Middle frontal gyrus (tissue), 1 donor: ENCODE measurements around the gene MFN2.
A peak's percentile ranks its signal among the peaks of the same experiment; 100 is the strongest.
"Not testable (repeated sequence)": the region's sequence is repeated elsewhere in the genome, so short reads cannot be mapped to it uniquely, and the experiment has no call there.

Experiments
- DNase-seq: peaks from one replicate; pipeline ENCODE4 v3.0.0-alpha.2; 2015; ENCODE audit warnings: low spot score; ENCODE audit errors: extremely low spot score

MFN2 gene

GRCh38 chr1:11979851-11980675 is at the start of gene MFN2:
MFN2 (plus strand) TSS chr1:11980444; CDS start chr1:11989169, 8,725 bp downstream.
- peak; percentile 91 for DNase-seq

GRCh38 chr1:11930571-11931445 is 49.4 kb upstream of the MFN2 start:
- no peak for DNase-seq

DNA sequence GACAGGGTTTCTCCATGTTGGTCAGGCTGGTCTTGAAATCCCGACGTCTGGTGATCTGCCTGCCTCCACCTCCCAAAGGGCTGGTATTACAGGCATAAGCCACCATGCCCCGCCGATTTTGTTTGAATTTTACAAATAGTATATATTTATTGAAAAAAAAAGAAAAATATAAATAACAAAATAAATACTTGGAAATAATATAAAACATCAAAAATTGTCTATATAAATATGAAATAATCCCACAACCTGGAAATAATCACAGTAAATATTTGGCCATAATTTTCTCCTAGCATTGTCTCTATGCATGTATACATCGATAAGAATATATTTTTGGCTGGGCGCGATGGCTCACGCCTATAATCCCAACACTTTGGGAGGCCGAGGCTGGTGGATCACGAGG is 48.4 kb upstream of the MFN2 start:
- no peak for DNase-seq

DNA sequence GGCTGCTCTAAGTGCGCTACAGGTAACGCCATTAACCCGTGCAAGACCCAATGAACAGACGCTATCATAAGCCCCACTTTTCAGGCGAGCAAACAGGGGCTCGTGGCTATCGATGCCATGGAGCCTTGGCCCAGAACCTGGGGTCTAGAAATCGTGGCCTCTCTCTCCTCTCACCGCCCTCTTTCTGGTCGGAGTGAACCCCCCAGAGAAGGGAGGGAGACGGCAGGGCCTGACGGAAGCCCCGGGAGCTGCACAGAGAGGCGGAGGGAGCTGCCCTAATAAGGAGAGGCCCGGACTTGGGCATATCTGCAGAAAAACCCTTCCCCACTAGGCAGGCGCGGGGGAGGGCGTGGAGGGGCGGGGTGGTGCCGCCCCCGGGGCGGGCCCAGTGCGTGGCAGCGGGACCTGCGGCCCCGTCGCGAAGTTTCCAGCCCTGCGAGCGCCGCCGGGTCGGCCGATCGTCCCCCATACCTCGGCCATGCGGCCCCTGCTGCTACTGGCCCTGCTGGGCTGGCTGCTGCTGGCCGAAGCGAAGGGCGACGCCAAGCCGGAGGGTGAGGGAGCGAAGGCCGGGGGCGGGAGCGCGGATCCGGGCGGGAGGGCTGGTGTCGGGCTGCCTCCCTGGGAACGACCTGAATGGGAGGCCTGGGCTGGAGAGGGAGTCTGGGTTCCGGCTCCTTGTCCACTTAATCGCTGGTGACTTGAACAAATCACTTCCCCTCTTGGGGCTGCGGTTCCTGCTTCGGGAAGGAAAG is 45.8 kb upstream of the MFN2 start, which contains the start of gene PLOD1:
Gene PLOD1 (plus strand): TSS at position 416 of the 755 bp plus-strand sequence. CDS start 63 bp downstream, at position 479.
- peak; percentile 24 for DNase-seq

GRCh38 chr1:11935057-11935412 is 45.2 kb upstream of the MFN2 start:
- no peak for DNase-seq

- DNase-seq: not testable (repeated sequence)
Observed at GRCh38 chr1:11935733-11936132, 44.5 kb upstream of the MFN2 start.

DNA sequence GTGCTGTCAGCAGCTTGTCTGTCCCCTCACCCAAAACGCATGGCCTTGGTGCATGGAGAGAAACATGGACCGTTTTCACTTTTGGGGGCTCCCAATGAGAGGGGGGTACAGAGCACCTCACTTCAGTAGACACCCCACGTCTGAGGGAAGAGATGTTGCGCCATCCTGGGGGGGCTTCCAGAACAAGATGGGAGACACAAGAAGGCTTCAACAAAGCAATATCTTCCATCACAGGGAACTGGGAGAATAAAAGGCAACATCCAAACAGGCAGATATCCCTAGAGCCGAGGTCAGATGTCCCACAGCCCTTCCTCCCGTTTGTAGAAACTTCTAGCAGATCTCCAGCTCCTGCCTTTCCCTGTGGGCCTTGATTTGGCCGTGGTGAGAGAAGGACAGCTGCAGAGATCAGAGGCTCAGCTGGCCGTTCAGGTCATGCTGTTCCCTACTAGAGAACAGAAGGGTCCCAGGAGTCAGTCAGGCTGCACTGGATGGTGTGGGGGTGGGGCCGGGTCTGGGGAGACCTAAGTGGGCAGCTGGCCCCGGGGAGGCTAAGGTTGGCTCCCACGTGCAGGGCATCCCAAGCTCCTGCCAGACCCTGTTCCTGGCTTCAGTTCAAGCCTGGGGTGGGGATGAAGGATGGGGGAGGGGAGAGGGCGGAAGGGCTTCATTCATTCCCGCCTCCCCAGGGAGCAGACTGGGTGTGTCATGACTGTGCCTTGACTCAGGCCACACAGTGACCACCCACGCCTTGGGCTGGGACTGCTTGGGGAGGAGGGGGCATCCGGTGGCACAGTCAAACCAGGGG is 41.3 kb upstream of the MFN2 start:
- DNase-seq: no peak

- DNase-seq: not testable (repeated sequence)
Observed at GRCh38 chr1:11939794-11940193, 40.5 kb upstream of the MFN2 start.

DNA sequence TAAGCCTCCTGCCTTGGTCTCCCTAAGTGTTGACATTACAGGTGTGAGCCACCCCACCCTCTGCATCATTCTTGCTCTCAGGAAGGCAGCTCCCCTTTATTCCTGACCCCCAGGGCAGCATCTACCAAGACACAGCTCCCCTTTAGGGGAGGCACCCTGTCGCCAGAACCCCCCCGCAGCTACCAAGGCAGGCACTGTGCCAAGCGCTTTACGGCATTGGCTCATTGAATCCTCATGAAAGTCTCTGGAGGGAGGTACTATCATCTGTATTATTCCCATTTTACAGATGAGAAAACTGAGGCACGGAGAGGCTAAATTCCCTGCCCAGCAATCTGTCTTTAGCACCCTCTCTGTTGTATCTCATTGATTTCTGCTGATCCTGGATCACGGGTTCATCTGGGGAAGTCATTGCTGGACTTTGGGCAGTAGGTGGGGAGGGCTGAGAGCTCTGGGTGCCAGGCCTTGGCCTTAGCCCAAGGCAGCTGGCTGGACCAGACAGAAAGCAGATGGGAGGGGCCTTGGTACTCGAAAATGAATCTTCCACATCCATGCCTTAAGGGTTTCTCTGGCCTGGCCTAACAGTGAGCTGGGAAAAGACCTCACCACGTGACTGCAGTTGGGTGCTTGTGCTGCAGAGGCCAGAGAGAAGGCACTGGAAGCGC is 39.9 kb upstream of the MFN2 start:
- peak; percentile 42 for DNase-seq

DNA sequence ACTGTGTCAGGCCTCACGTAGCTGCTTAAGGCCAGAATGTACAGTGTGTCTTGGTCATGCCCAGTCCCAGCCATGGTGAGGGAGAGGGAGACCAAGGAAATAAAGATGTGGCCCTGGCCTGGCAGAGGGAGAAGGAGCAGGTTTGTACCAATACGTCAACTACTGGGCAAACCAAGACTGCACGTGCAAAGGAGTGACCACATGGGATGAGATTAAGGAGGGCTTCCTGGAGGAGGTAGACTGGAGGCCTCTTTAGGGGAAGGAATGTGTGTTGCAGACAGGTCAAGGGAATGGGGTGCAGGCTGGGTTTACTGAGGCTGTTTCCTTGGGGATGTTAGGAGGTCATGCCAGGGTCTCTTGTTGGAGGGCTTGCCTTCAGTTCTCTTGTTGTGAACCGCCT is 38.0 kb upstream of the MFN2 start:
- no peak for DNase-seq

- no peak for DNase-seq
Observed at GRCh38 chr1:11943619-11944018, 36.6 kb upstream of the MFN2 start.

GRCh38 chr1:11944358-11944931 is 35.8 kb upstream of the MFN2 start:
- DNase-seq: no peak

DNA sequence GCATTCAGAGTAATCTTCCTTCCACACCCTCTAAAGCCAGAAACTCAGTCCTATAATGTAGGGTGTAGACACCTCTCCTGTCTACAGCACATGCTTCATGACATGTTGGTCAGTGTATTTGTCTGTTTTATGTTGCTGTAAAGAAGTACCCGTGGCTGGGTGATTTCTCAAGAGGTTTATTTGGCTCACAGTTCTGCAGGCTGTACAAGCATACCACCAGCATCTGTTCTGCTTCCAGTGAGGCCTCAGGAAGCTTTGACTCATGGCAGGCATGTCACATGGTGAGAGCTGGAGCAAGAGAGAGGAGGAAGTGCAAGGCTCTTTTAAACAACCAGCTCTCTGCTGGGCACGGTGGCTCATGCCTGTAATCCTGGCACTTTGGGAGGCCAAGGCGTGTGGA is 33.6 kb upstream of the MFN2 start:
- no peak for DNase-seq

DNA sequence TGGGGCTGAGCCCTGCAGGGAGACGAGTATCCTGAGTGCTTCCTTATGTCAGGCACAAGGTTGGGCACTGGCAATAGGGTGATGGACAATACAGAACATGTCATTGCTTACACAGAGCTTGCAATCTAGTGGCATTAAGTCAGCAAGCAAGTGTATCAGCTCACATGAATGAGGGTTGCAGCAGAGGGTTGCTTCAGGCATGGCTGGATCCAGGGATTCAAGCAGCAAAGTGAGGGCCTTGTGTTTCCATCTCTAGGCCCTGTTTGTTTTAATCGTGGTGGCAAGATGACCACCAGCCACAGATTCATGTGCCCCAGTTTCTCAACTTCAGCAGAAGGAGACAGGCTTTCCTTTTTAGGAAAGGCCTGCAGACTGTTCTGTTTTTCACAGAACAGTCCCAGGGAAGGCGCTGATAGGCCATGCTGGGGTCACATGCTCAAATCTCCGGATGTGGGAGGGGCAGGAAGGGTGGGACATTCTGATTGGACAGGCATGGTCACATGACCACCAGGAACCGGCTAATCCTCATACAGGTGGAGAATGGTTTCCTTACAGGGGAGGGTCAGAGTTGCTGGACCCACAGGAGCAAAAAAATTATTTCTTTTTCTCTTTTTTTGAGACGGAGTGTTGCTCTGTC is 31.3 kb upstream of the MFN2 start:
- DNase-seq: no peak

DNA sequence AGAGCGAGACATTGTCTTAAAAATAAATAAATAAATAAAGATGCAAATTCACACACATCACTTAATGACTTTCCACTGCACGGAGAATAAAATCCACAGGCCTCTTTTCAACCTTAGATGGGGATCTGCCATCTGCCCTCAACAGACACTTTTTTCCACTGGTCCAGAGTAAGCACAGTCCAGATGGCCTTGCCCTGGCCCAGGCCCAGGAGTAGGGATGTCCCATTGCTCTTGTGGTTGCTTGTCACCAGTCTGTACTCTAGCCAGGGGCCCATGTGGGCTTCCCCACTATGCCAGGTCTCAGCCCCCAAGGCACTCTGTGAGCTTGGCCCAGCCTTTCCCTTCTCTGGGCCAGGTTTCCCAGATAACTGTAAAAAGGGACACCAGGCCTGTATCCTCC is 28.3 kb upstream of the MFN2 start:
- no peak for DNase-seq

DNA sequence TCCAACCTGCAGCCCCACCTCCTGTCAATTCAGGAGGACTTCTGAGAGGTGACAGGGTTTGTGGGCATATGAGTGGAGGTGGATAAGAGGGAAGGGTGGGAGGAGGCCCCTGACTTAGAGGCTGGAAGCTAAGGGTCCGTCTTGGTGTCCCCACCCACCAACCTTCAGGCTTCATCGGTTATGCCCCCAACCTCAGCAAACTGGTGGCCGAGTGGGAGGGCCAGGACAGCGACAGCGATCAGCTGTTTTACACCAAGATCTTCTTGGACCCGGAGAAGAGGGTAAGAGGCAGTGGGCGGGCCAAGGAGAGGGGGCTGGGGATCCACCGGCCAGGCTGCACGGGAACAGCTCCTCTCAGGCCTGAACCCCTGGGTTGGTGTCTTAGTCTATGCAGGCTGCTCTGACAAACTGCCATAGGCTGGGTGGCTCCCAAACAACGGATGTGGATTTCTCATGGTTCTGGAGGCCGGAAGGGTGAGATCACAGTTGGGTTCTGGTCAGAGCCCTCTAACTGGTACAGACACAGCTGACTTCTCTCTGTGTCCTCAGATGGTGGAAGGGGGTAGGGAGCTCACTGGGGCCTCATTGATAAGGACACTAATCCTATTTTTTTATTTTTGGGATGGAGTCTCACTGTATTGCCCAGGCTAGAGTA is 27.7 kb upstream of the MFN2 start:
- DNase-seq: peak; percentile 44

DNA sequence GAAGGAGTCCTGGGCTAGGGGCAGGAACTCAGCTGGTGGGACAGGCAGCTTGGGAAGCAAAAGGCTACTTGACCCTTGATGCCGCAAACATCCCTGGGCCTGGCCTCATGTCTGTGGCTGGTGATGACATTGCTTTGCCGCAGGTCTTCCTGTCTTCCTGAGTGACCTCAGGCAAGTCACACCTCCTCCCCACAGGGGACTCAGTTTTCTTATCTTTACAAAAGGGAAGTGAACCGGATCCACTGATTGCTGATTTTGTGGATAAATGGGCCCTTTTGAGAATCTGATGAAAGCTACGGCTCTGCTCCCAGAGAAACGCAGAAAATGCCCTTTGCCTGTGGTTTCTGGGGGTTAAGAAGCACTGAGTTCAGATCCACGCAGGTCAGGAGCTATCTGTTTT is 25.0 kb upstream of the MFN2 start:
- DNase-seq: no peak

DNA sequence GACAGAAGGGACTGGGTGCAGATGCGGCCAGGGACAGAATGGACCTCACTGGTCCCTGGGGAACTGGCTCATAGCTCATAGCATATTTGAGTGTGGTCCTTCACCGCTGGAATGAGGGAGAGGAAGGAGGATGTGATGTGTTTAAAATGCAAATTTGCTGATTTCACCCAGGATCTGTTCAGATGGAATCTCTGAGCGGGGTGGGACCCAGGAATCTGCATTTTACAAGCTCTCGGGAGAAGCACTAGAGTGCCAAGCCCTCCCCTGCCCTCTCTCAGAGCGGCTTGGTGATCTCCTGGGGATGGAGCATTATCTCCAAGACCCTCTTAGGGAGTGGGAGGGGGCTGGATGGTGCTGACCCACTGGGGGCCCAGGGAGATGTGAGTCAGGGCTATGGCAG is 22.8 kb upstream of the MFN2 start:
- DNase-seq: no peak

DNA sequence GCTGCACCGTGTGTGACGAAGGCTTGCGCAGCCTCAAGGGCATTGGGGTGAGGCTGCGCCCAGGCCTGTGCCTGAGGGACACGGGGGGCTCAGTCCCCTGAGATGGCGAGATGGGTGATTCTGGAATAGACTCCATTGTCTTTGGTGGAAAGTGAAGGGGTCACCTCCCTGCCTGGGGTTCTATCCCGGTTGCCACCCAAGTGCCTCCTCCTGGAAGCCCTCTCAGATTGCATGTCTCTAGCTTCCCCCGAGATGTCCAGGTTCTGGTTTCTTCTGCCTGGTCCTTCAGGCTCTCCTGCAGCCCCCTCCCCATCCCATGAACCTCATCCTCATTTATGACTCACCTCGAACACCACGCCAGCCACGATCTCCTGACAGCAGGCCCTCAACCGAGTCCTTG is 22.3 kb upstream of the MFN2 start:
- DNase-seq: no peak
